Fibroblast of peridontal ligament (primary cell): ENCODE data around the gene TXNRD1.
"Not testable (repeated sequence)": the region's sequence is repeated elsewhere in the genome, so short reads cannot be mapped to it uniquely, and the experiment has no call there.

Experiments used
- DNase-seq: peaks from one replicate; pipeline ENCODE4 v3.0.0-alpha.2; 2010; ENCODE audit errors: extremely low read depth

TXNRD1 gene

DNA sequence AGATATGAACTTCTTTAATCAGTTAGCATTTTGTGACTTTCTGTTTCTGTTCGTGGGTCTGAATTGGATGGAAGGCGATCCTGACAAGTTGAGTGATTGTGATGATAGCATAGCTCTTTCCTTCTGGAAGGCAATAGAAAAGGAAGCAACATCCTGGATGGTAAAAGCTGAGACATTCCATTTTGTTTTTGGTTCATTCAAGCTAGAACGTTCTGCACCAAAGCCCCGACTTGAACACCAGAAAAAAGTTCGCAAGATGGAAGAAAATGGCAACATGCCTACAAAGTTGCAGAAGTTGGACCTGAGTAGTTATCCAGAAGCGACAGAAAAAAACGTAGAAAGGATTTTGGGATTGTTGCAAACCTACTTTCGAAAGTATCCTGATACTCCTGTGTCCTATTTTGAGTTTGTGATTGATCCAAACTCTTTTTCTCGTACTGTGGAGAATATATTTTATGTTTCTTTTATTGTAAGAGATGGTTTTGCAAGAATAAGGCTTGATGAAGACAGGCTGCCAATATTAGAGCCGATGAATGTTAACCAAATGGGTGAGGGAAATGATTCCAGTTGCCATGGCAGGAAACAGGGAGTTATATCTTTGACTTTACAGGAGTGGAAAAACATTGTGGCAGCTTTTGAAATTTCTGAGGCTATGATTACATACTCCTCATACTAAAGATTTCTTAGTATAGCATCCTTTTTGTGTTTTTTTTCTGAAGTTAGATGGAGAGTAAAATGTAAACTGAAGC is 88.9 kb downstream of the TXNRD1 start:
- no peak for DNase-seq

DNA sequence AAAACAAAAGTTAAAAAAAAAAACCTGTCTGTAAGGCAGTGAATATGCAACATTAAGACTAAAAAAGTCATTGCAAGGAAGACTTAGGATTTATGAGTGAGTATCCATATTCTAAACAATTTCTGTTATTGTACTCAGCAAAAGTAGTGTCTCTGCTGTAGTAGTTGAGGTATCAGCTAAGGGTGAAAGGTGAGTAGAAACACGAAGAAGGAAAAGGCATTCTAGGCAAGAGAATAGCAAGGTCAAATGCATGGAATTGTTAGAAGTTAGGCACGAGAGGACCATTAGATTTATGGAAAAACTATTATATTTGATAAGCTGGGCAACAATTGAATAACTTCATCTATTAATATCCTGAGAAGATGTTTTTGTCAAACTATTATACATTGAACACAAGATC is 89.8 kb downstream of the TXNRD1 start:
- no peak for DNase-seq

DNA sequence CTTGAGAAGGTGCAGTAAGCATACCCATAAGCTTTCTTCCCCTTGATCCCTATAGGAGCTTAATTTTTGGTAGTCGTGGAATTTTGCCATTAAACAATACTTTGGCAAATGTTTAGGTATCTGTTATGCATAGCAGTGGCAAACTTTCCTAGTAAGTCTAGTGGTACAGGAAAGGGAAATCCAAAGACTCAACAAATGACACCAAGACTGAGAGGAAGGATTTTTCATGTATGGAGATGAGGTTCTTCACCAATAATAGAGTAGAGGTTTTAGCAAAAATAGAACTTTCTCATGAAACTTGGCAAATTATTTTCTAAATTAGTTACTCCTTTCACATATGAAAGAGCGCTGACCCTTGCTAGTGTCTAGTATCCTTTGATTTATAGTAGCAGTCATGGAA is 90.8 kb downstream of the TXNRD1 start:
- DNase-seq = no peak

- DNase-seq = no peak
Observed at GRCh38 chr12:104306943-104307654, 91.5 kb downstream of the TXNRD1 start.

DNA sequence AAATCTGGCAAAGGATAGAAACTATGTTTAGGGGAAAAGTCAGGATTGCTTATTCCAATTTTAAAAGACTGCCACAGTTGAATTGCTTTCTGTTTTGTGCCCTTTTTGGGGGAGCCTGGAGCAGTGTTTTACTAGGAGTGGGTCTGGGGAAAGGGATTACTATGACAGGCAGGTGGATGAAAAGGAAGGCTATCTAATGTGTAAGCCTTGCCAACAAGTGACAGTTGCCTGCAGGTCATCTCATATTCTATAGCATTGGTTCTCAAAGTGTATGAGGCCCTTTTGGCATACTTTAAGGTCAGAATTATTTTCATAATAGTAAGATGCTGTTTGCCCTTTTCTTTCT is 92.0 kb downstream of the TXNRD1 start:
- DNase-seq = no peak

GRCh38 chr12:104309446-104309993 is 93.9 kb downstream of the TXNRD1 start:
- no peak for DNase-seq

DNA sequence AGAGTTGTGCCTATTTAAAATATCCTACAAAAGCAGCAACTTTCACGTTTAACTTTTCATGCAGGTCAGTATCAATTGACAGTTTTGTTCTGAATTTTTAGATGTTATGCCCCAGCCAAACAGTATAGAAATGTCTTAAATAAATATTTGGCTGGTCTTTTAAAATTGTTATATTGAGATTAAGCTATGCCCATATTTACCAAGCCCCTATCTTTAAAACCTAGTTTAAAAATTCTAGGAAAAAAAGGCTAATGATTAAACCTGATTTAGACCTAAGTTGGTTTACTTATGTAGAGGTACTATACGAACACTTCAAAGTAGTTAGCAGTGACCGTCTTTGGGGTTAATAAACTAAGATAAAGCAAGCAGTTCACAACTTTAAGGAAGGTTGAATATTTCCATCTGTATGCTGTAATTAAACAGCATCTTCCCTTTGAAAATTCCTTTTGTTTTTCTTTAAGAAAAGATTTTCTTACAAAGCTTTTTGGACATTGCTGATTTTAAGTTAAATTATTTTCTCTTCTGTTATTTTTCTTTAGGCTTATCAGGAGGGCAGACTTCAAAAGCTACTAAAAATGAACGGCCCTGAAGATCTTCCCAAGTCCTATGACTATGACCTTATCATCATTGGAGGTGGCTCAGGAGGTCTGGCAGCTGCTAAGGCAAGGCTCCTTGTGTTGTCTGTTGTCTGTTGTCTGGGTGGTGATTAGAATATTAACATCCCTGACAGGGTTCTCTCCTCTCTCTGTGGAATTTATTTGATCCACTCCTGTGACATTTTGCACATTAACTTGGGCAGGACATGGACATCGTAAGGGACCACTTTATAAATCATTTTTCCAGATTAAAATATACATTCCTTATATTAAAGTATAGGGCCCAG is 95.4 kb downstream of the TXNRD1 start:
- DNase-seq = no peak

DNA sequence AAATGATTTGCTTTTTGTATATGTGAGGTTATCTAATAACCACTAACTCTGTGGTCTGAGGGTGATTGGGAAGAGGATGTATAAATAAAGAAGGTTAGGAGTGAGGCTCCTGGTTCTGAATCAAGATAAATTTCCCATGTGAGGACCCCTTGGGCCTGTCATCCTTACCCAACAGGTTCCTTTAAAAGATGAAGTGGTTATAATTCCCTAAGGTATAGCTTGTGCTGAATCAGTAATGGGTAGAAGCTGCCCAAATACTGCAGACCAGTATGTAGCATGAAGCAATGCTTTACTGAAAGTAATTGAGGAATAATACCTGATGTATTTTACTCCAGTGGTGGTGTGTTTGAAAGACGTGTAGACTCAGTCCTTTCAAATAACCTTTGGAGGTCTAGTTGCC is 96.6 kb downstream of the TXNRD1 start:
- DNase-seq = no peak

- DNase-seq = no peak
Observed at GRCh38 chr12:104312654-104313053, 97.1 kb downstream of the TXNRD1 start.

DNA sequence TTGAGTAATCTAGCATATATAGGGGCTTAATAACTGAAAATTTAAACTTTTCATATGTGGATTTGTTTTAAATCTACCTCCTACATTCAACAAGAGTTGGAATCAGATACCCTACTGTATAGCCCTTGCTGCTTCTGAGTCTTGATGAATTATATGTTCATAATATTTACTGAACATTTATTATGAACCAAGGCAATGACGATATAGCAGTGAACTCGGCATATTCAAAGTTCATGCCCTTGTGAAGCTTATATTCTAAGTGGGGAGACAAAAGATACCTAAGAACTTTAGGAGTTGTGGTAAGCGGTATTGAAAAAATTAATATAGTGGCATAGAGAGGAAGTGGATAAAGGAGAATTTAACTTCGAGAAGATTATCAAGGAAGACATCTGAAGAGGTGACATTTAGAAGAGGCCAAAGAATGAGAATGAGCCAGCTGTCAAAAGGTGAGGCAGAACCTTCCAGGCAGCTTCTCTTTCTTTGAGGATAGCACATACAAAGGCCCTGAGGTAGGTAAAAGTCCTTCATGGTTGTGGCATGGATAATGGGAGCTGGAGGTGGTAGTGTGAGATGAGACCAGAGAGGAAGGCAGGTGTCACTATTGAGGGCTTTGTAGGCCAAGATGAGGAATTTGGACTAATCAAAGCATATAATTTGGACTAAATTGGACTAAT is 98.1 kb downstream of the TXNRD1 start:
- DNase-seq = no peak

DNA sequence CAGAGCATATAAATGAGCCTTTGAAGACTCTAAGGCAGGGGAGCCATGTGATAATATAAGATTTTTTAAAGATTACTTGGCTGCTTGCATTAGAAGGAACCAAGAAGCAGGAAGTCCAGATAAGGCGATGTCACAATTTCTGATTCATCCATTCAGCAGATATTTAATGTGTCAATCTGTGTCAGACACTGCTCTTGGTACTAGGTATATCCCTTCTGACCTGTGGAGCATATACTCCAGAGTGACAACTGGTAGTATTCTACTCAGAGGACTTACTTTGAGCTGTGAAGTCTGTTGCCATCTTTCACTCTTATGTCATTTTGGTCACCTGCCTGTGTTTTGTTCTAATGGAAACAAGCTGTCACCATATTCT is 98.6 kb downstream of the TXNRD1 start:
- DNase-seq = no peak

DNA sequence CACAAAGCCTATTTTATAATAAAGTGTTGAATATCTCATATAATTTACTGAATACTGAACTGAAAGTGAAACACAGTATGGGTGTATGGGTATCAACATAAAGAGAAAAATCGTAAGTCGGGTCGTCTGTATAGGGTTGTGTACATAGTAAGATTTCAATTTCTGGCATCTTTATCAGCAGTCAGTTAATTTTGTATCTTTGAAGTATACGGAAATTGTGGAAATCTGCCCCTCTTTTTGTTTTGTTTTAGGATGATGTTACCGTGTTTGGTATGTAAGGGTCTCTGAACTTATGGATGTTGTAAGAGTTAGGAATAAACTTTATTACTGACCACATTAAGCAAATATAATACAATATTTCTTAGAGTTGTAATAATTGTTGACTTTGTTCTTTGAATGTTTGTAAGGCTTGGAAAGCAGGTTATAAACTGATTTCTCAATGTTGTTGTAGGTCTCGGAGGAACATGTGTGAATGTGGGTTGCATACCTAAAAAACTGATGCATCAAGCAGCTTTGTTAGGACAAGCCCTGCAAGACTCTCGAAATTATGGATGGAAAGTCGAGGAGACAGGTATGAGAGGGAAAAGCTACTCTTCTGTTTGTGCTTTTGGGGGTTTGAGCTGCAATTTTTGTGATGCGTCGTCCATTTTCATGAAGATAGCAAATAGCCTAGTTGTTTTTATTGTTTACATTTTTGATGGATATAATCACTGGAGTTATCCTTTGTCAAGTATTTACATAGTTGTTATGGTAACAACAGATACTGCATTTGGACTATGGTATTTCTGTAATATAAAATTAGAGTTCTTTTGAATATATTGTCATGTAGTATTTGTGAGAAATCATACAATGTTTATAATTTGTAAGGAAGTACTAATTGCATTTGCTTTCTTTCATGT is 100.0 kb downstream of the TXNRD1 start:
- DNase-seq = no peak

GRCh38 chr12:104316936-104317335 is 101.4 kb downstream of the TXNRD1 start:
- DNase-seq = no peak

- DNase-seq = no peak
Observed at GRCh38 chr12:104317538-104318210, 102.1 kb downstream of the TXNRD1 start.

DNA sequence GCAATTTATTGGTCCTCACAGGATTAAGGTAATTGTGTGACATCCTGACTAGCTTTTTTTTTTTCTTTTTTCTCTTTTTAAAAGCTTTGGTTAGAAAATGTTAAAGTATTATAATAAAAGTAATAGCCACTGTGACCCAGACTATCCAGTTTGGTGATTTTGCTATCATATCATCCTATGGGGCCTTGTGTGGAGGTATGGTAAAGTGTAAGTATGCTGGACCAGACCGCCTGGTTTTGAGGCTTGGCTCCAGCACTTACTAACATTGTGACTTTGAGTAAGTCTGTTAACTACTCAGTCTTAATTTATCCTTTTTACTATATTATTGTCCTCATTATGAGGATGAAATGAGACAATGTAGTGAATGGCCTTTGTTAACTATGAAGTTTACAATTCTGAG is 103.4 kb downstream of the TXNRD1 start:
- DNase-seq = no peak

DNA sequence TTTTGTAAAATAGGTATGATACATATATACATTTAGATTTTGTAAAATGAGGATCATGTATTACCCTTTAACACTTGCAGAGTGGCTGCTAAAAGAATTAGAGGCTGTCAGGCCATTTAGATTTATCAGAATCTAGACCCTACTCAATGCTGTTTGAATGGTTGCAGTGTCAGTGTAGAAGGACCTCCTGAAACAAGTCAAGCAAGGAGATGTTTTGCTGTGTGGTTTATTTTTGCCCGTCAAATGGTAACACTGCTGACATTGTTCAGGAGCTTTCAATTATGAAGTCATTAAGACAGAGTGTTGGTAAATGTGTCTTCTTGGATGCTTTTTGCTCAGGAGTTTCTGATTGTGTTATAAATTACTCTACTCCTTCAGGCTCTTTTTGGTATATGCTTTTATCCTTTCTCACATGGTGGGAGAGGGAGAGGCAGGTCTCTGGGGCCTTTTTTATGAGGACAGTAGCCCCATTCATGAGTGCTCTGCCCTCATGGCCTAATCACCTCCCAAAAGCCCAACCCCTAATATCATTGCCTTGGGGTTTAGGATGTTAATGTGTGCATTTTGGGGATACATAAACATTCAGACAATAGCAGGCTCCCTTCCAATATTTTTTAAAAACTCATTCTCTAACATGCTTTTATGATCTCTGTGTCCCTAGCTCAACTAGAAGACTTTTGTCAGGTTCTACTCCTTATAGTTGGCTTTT is 104.5 kb downstream of the TXNRD1 start:
- no peak for DNase-seq

- DNase-seq = no peak
Observed at GRCh38 chr12:104320627-104321024, 105.0 kb downstream of the TXNRD1 start.

- DNase-seq = no peak
Observed at GRCh38 chr12:104321949-104322348, 106.4 kb downstream of the TXNRD1 start.

DNA sequence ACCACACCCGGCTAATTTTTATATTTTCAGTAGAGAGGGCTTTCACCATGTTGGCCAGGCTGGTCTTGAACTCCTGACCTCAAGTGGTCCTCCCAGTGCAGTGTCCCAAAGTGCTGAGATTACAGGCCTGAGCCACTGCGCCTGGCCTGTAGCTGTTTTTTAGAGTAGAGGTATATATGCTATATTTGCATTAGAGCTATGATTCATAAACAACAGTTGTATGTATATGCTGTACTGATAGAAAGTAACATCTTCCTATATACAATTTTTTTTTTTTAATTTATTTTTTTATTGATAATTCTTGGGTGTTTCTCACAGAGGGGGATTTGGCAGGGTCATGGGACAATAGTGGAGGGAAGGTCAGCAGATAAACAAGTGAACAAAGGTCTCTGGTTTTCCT is 107.0 kb downstream of the TXNRD1 start:
- DNase-seq = not testable (repeated sequence)

GRCh38 chr12:104323899-104324298 is 108.3 kb downstream of the TXNRD1 start:
- DNase-seq = no peak
